GM10266 (cell line): Measurements from ENCODE around the gene PLCL2.

Experiments used
- DNase-seq: peaks from one replicate; pipeline ENCODE4 v3.0.0; 2012; ENCODE audit errors: extremely low spot score
- TF ChIP-seq, protein P1 (sequence below): IDR thresholded peaks from 2 replicates; pipeline ENCODE4 v1.5.1; 2012; ENCODE audit warnings: mild to moderate bottlenecking, low read depth; ENCODE audit not compliant: control insufficient read depth, insufficient read depth; ENCODE audit errors: missing control alignments

The PLCL2 gene

GRCh38 chr3:17110660-17111396 is 226.1 kb downstream of the PLCL2 start:
- no peak for DNase-seq
- TF ChIP-seq, protein P1, sequence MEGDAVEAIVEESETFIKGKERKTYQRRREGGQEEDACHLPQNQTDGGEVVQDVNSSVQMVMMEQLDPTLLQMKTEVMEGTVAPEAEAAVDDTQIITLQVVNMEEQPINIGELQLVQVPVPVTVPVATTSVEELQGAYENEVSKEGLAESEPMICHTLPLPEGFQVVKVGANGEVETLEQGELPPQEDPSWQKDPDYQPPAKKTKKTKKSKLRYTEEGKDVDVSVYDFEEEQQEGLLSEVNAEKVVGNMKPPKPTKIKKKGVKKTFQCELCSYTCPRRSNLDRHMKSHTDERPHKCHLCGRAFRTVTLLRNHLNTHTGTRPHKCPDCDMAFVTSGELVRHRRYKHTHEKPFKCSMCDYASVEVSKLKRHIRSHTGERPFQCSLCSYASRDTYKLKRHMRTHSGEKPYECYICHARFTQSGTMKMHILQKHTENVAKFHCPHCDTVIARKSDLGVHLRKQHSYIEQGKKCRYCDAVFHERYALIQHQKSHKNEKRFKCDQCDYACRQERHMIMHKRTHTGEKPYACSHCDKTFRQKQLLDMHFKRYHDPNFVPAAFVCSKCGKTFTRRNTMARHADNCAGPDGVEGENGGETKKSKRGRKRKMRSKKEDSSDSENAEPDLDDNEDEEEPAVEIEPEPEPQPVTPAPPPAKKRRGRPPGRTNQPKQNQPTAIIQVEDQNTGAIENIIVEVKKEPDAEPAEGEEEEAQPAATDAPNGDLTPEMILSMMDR: no peak

DNA sequence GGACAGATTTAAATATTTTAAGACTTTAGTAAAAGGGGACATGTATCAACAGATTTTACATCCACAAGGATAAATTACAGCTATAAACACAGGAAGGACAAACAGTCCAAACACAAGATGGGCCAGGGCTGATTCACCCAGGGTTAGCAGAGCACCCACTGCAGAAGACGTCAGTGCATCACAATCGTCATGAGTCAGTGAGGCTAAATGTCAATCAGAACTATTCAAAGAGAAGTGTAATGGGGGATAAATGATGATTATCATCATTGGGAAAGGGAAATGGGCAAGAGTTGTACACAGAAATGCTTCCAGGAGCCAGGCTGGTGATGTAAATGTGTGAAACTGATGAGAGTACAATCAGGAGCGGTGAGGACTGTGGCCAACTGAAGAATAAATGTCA is 226.8 kb downstream of the PLCL2 start:
- DNase-seq: no peak
- TF ChIP-seq, protein P1: no peak

GRCh38 chr3:17115186-17115585 is 230.4 kb downstream of the PLCL2 start:
- DNase-seq: no peak
- TF ChIP-seq, protein P1: no peak

DNA sequence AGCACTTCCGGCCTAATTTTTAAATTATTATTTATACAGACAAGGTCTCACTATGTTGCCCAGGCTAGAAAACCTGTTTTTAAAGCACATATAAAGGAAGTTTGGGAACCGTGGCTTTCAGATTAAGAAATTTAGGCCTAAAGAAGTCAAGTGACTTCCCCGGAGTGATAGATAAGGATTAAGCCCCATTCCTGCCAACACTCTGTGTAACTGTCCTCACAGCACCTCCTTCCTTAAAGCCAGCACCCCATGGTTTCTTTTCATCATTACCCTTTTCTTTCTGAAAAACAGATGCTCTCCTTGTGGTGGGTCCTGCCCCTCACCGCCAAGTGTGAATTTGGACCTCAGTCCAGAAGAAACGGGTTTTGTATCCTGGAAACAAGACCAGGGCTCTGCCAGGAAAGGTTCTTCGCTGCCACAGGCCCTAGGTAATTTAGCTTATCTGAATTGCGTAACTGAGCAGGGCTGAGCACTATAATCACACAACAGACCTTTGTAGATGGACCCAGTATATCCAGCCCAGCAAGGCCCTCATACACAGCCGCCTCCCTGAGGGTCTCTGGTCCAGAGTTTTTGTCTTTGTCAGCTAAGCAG is 231.3 kb downstream of the PLCL2 start:
- DNase-seq: no peak
- TF ChIP-seq, protein P1: no peak

DNA sequence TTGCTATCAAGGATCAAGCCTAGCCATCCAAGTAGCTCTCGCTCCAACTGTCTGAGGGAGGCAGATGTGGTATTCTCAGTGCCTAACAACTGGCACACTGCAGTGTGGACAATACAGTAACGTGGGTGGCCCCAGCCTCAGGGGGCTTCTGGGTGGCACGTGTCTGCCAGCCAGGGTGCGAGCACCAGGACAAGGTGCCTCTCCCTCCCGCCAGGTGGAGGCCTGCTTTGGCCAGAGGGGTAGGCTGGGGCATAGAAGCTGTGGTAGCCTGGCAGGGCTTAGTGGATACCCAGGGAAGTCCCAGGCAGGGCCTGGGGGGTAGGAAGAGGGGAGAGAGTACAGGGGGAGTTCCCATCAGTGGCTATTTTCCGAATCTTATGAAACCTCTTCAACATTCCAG is 234.0 kb downstream of the PLCL2 start:
- DNase-seq: no peak
- TF ChIP-seq, protein P1: no peak

DNA sequence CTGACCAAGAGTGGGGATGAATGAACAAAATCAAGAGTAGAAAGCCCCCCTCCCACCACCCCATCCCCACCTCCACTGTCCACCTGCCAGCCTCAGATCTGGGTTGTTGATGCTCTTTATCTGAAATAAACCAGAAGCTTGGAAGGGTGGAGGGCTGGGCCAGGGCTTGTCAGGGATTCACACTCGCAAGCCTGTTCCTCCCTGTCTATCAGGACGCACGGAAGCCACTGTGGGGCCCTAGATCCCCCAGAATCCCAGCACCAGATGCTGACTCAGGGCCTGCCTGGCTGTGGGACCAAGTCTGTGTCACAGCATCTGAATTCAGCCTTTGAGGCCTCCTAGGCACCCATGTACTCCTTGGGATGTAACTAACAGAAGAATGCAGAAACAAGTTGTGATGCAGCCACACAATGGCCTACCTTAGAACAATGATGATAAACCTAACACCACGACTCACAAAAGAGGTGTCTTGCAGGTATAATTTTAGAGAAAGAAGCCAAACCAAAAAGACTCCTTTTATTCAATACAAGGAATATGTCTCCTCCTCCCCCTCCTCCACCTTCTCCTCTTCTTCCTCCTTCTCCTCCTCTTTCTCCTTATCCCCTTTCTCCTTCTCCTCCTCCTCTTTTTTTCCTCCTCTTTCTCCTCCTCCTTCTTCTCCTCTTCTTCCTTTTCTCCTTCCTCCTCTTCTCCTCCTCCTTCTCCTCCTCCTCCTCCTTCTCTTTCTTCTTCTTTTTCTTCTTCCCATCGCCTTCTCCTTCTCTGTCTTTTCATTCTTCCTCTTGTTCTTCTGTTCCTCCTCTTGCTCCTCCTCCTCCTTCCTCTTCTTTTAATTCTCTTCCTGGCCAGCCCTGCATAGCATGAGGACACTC is 234.7 kb downstream of the PLCL2 start:
- TF ChIP-seq, protein P1: no peak
- DNase-seq: no peak
